ENCODE results near the gene AWAT2. TPM values are rescaled to one million over a fixed set of nuclear protein-coding genes. Genes with fewer than 3 reads are reported as not detected.

The AWAT2 gene
- total and polyA plus RNA-seq, 12 donors = not detected

- H3K4me1 ChIP-seq = peaks cover 0 to 17% (median 0%) of the 10 kb centered on the region in 9 donors
- no peaks in the 10 kb centered on the region for H3K36me3 ChIP-seq
- no peak overlapping the region for H3K4me3 ChIP-seq
- H3K9me3 ChIP-seq = no peaks in the 10 kb centered on the region
- no peak for TF ChIP-seq CTCF (IDR thresholded peaks at IDR 0.05)
- peaks cover 0 to 9% (median 0%) of the 10 kb centered on the region in 7 donors for H3K27me3 ChIP-seq
- peak overlapping the region in 1 of 10 donors; percentile 34 for H3K27ac ChIP-seq
- no peak for DNase-seq
- intact Hi-C loops (cut with DNase I) = no loop called here
- ATAC-seq = peak in 5 of 8 donors; percentile 41 to 65 (median 51)
- 72 to 82% methylated on average over 3 of the region's 3 CpGs for WGBS, 2 donors
Measured at GRCh38 chrX:69991685-69992084, 58.1 kb downstream of the AWAT2 start.

Small RNAs within 50 kb of the gene (microRNA-seq; reads per million reads assigned to microRNA genes)
- 16.8 to 19.4 reads per million in 2 donors for gene MIR676

Other genes with a start within 250 kb of the AWAT2 start
- gene OTUD6A, start 12.5 kb upstream of the AWAT2 start, total RNA-seq = not detected
- gene OTUD6A, start 12.5 kb upstream of the AWAT2 start, polyA plus RNA-seq = not detected
- 10 to 100 TPM; 39.6 to 57.8 (median 49.0) TPM for gene IGBP1, start 83.5 kb upstream of the AWAT2 start, total RNA-seq
- gene IGBP1, start 83.5 kb upstream of the AWAT2 start, polyA plus RNA-seq = 10 to 100 TPM; 15.8 to 51.2 TPM
- not detected for gene DGAT2L6, start 127.5 kb upstream of the AWAT2 start, total RNA-seq
- gene DGAT2L6, start 127.5 kb upstream of the AWAT2 start, polyA plus RNA-seq = not detected
- gene AWAT1, start 184.7 kb upstream of the AWAT2 start, total RNA-seq = not detected
- gene AWAT1, start 184.7 kb upstream of the AWAT2 start, polyA plus RNA-seq = not detected
- under 1 TPM in 3 of 10 donors, not detected in 7; 0.16 to 0.35 (median 0.19) TPM for gene P2RY4, start 210.3 kb upstream of the AWAT2 start, total RNA-seq
- under 1 TPM in 1 of 2 donors, not detected in 1; 0.03 TPM for gene P2RY4, start 210.3 kb upstream of the AWAT2 start, polyA plus RNA-seq
- not detected for gene ARR3, start 218.4 kb upstream of the AWAT2 start, total RNA-seq
- gene ARR3, start 218.4 kb upstream of the AWAT2 start, polyA plus RNA-seq = not detected
- not detected for gene RAB41, start 232.2 kb upstream of the AWAT2 start, total RNA-seq
- gene RAB41, start 232.2 kb upstream of the AWAT2 start, polyA plus RNA-seq = not detected
- gene PDZD11, start 240.0 kb upstream of the AWAT2 start, total RNA-seq = 10 to 100 TPM; 35.2 to 45.5 (median 38.0) TPM
- gene PDZD11, start 240.0 kb upstream of the AWAT2 start, polyA plus RNA-seq = 10 to 100 TPM; 46.0 to 47.6 TPM
- 1 to 10 TPM in 1 of 10 donors, under 1 TPM in 6, not detected in 3; 0.09 to 2.8 (median 0.28) TPM for gene KIF4A, start 240.2 kb upstream of the AWAT2 start, total RNA-seq
- under 1 TPM in 1 of 2 donors, not detected in 1; 0.07 TPM for gene KIF4A, start 240.2 kb upstream of the AWAT2 start, polyA plus RNA-seq